Spleen (tissue), 7 donors: ENCODE data around the gene ABCA8.

Experiments
- CTCF ChIP-seq, 11 experiments: fragments of 200-600 bp in 7 of 11; fragments of 450-650 bp in 4 of 11; sonication (generic) in 4 of 11; IDR thresholded peaks in 8 of 11; conservative IDR thresholded peaks in 3 of 11; 1 replicate in 7 of 11; 2 replicates in 4 of 11; pipeline versions ENCODE4 v1.4.0 to v1.8.0; 2016 to 2021; ENCODE audit warnings: antibody characterized with exemption in 11 of 11, inconsistent platforms in 4 of 11, mild to moderate bottlenecking in 1 of 11
- POLR2A ChIP-seq, 3 donors: fragments of 450-650 bp; IDR thresholded peaks; one replicate each; pipeline ENCODE4 v1.5.1; 2017; ENCODE audit warnings: antibody characterized with exemption in 3 of 3, mild to moderate bottlenecking in 1 of 3
- donor health status: DM: no; HTN: no; CAD: no; lungs with moderate emphysema.
- donor health status: DM: no; HTN: no; CAD: no.
- donor health status: DM: no; HTN: no; CAD: no.

- TF ChIP-seq CTCF (IDR thresholded peaks at IDR 0.05 in 8 of 11, conservative IDR thresholded peaks at IDR 0.05 in 3 of 11): no peak
- TF ChIP-seq POLR2A (IDR thresholded peaks at IDR 0.05): no peak
These were observed 27.7 kb downstream of the ABCA8 start for GRCh38 chr17:68927516-68927915.
